ENCODE measurements around the gene EPN2. TPM values are rescaled to one million over a fixed set of nuclear protein-coding genes. Genes with fewer than 3 reads are reported as not detected.

Gene EPN2
- total RNA-seq, 1 experiment from 2014 or later, result 35.6 TPM

- no TSS peak for BruUV-seq (replicated peaks)
- TF ChIP-seq CTCF (IDR thresholded peaks at IDR 0.05; ENCODE audit: insufficient read depth in 1 of 2, low read depth in 1 of 2, low read length in 1 of 2, severe bottlenecking in 1 of 2, unreplicated experiment in 1 of 2), result no peak
- intact Hi-C loops (cut with micrococcal nuclease; ENCODE audit: unreplicated experiment), result no loop called here
- peaks cover 33% of the 10 kb centered on the region for H3K4me1 Mint-ChIP-seq (ENCODE audit: low read depth, unreplicated experiment)
- H3K9me3 Mint-ChIP-seq (ENCODE audit: unreplicated experiment), result no peaks in the 10 kb centered on the region
- ChIA-PET POLR2A (no interaction called here), CTCF (no interaction called here)
- H3K4me3 Mint-ChIP-seq (ENCODE audit: unreplicated experiment), result no peak overlapping the region
- no peaks in the 10 kb centered on the region for H3K36me3 Mint-ChIP-seq (ENCODE audit: insufficient read depth, unreplicated experiment)
- H3K27ac Mint-ChIP-seq (ENCODE audit: unreplicated experiment), result no peak overlapping the region
- H3K27me3 Mint-ChIP-seq (ENCODE audit: insufficient read depth, unreplicated experiment), result no peaks in the 10 kb centered on the region
- Histone ChIP-seq H3K9me3 (no peaks in the 10 kb centered on the region), H3K4me3 (ENCODE audit: low read depth, low read length) (no peak overlapping the region), H3K27me3 (replicated peaks; ENCODE audit: control insufficient read depth, insufficient read depth, low read length) (no peaks in the 10 kb centered on the region), H3K36me3 (ENCODE audit: control insufficient read depth, insufficient read depth, low read length) (no peaks in the 10 kb centered on the region; the same call in 1 of the 2 replicates), H3K4me1 (peaks cover 21% of the 10 kb centered on the region)
- DNase-seq, result no peak
These were observed 7.6 kb downstream of the EPN2 start for GRCh38 chr17:19244781-19245180.

- no peaks in the 10 kb centered on the region for H3K36me3 Mint-ChIP-seq (ENCODE audit: insufficient read depth, unreplicated experiment)
- no peak for TF ChIP-seq CTCF (IDR thresholded peaks at IDR 0.05; ENCODE audit: insufficient read depth in 1 of 2, low read depth in 1 of 2, low read length in 1 of 2, severe bottlenecking in 1 of 2, unreplicated experiment in 1 of 2)
- H3K4me1 Mint-ChIP-seq (ENCODE audit: low read depth, unreplicated experiment), result peaks cover 23% of the 10 kb centered on the region
- Histone ChIP-seq H3K36me3 (ENCODE audit: control insufficient read depth, insufficient read depth, low read length) (no peaks in the 10 kb centered on the region; the same call in 1 of the 2 replicates), H3K4me3 (ENCODE audit: low read depth, low read length) (no peak overlapping the region), H3K9me3 (no peaks in the 10 kb centered on the region), H3K27me3 (replicated peaks; ENCODE audit: control insufficient read depth, insufficient read depth, low read length) (no peaks in the 10 kb centered on the region), H3K4me1 (peaks cover 17% of the 10 kb centered on the region)
- H3K4me3 Mint-ChIP-seq (ENCODE audit: unreplicated experiment), result no peak overlapping the region
- H3K27ac Mint-ChIP-seq (ENCODE audit: unreplicated experiment), result no peak overlapping the region
- H3K9me3 Mint-ChIP-seq (ENCODE audit: unreplicated experiment), result no peaks in the 10 kb centered on the region
- POLR2A ChIA-PET, result no interaction called here
- BruUV-seq (replicated peaks), result no TSS peak
- DNase-seq, result no peak
- H3K27me3 Mint-ChIP-seq (ENCODE audit: insufficient read depth, unreplicated experiment), result no peaks in the 10 kb centered on the region
- CTCF ChIA-PET, result no interaction called here
- intact Hi-C loops (cut with micrococcal nuclease; ENCODE audit: unreplicated experiment), result no loop called here
These were observed 10.3 kb downstream of the EPN2 start for GRCh38 chr17:19247473-19247872.

- H3K4me1 ChIP-seq, result peaks cover 17% of the 10 kb centered on the region
- ChIA-PET POLR2A (no interaction called here), CTCF (no interaction called here)
- no peaks in the 10 kb centered on the region; the same call in 1 of the 2 replicates for H3K36me3 ChIP-seq (ENCODE audit: control insufficient read depth, insufficient read depth, low read length)
- Mint-ChIP-seq H3K27me3 (ENCODE audit: insufficient read depth, unreplicated experiment) (no peaks in the 10 kb centered on the region), H3K4me3 (ENCODE audit: unreplicated experiment) (no peak overlapping the region), H3K9me3 (ENCODE audit: unreplicated experiment) (no peaks in the 10 kb centered on the region), H3K4me1 (ENCODE audit: low read depth, unreplicated experiment) (peaks cover 20% of the 10 kb centered on the region), H3K36me3 (ENCODE audit: insufficient read depth, unreplicated experiment) (no peaks in the 10 kb centered on the region), H3K27ac (ENCODE audit: unreplicated experiment) (peak overlapping the region; percentile 10)
- H3K27me3 ChIP-seq (replicated peaks; ENCODE audit: control insufficient read depth, insufficient read depth, low read length), result no peaks in the 10 kb centered on the region
- no peak for TF ChIP-seq CTCF (IDR thresholded peaks at IDR 0.05; ENCODE audit: insufficient read depth in 1 of 2, low read depth in 1 of 2, low read length in 1 of 2, severe bottlenecking in 1 of 2, unreplicated experiment in 1 of 2)
- BruUV-seq (replicated peaks), result no TSS peak
- intact Hi-C loops (cut with micrococcal nuclease; ENCODE audit: unreplicated experiment), result no loop called here
- no peaks in the 10 kb centered on the region for H3K9me3 ChIP-seq
- DNase-seq, result no peak
- no peak overlapping the region for H3K4me3 ChIP-seq (ENCODE audit: low read depth, low read length)
These were observed 11.2 kb downstream of the EPN2 start for GRCh38 chr17:19248151-19248927.
